Memory B cell (primary cell): ENCODE measurements around the gene TUBGCP3.

Experiments used
- ATAC-seq: fragments of 150-1000 bp; cut with Tn5 transposase; 2 replicates; pipeline ENCODE4 v1.10.0; 2021; ENCODE audit warnings: low read depth, mild to moderate bottlenecking, moderate library complexity
- DNase-seq, 2 donors: peaks; one replicate each; pipeline ENCODE4 v3.0.0; 2022; ENCODE audit warnings: low spot score in 2 of 2
- H3K27ac Mint-ChIP-seq: one replicate; pipeline ENCODE4 v1.8.0; 2022; ENCODE audit warnings: mild to moderate bottlenecking, moderate library complexity, mixed read lengths
- H3K27me3 Mint-ChIP-seq: one replicate; pipeline ENCODE4 v1.8.0; 2022; ENCODE audit warnings: mixed read lengths
- H3K36me3 Mint-ChIP-seq: one replicate; pipeline ENCODE4 v1.8.0; 2022; ENCODE audit warnings: mild to moderate bottlenecking, mixed read lengths
- H3K4me1 Mint-ChIP-seq: one replicate; pipeline ENCODE4 v1.8.0; 2022; ENCODE audit warnings: mixed read lengths
- H3K4me3 Mint-ChIP-seq: one replicate; pipeline ENCODE4 v1.8.0; 2022; ENCODE audit warnings: mild to moderate bottlenecking, moderate library complexity, mixed read lengths
- H3K9me3 Mint-ChIP-seq: one replicate; pipeline ENCODE4 v1.8.0; 2022; ENCODE audit warnings: mixed read lengths

Gene TUBGCP3

GRCh38 chr13:112575675-112576074 is 12.3 kb downstream of the TUBGCP3 start:
- Mint-ChIP-seq H3K36me3 (peaks cover 16% of the 10 kb centered on the region), H3K27ac (no peak overlapping the region), H3K4me1 (peaks cover 45% of the 10 kb centered on the region)

GRCh38 chr13:112574834-112575613 is 12.9 kb downstream of the TUBGCP3 start:
- Mint-ChIP-seq H3K27me3 (no peaks in the 10 kb centered on the region), H3K27ac (peak overlapping the region; percentile 11), H3K9me3 (no peaks in the 10 kb centered on the region), H3K36me3 (peaks cover 15% of the 10 kb centered on the region), H3K4me3 (no peak overlapping the region), H3K4me1 (peaks cover 45% of the 10 kb centered on the region)
- ATAC-seq (no peak), DNase-seq (no peak)

More at GRCh38 chr13:112575675-112576074, 12.3 kb downstream of the TUBGCP3 start:
- ATAC-seq (no peak), DNase-seq (no peak)
- H3K9me3 Mint-ChIP-seq, result no peaks in the 10 kb centered on the region
- no peaks in the 10 kb centered on the region for H3K27me3 Mint-ChIP-seq
- no peak overlapping the region for H3K4me3 Mint-ChIP-seq

- peak overlapping the region; percentile 22 for H3K27ac Mint-ChIP-seq
Measured at GRCh38 chr13:112574416-112574815, 13.5 kb downstream of the TUBGCP3 start.

GRCh38 chr13:112573710-112574109 is 14.2 kb downstream of the TUBGCP3 start:
- ATAC-seq (no peak), DNase-seq (no peak)
- Mint-ChIP-seq H3K36me3 (peaks cover 17% of the 10 kb centered on the region), H3K4me1 (peaks cover 48% of the 10 kb centered on the region), H3K9me3 (no peaks in the 10 kb centered on the region), H3K4me3 (no peak overlapping the region), H3K27me3 (no peaks in the 10 kb centered on the region), H3K27ac (peak overlapping the region; percentile 25)

More at GRCh38 chr13:112574416-112574815, 13.5 kb downstream of the TUBGCP3 start:
- ATAC-seq (no peak), DNase-seq (no peak)
- no peaks in the 10 kb centered on the region for H3K27me3 Mint-ChIP-seq
- H3K9me3 Mint-ChIP-seq, result no peaks in the 10 kb centered on the region
- H3K4me3 Mint-ChIP-seq, result no peak overlapping the region
- H3K36me3 Mint-ChIP-seq, result peaks cover 15% of the 10 kb centered on the region
- peaks cover 47% of the 10 kb centered on the region for H3K4me1 Mint-ChIP-seq

GRCh38 chr13:112572366-112572765 is 15.6 kb downstream of the TUBGCP3 start:
- peaks cover 48% of the 10 kb centered on the region for H3K4me1 Mint-ChIP-seq
- H3K27ac Mint-ChIP-seq, result peak overlapping the region; percentile 25
- H3K9me3 Mint-ChIP-seq, result no peaks in the 10 kb centered on the region
- DNase-seq (no peak), ATAC-seq (no peak)
- peaks cover 16% of the 10 kb centered on the region for H3K36me3 Mint-ChIP-seq
- no peak overlapping the region for H3K4me3 Mint-ChIP-seq
- no peaks in the 10 kb centered on the region for H3K27me3 Mint-ChIP-seq

- DNase-seq, result no peak
- Mint-ChIP-seq H3K27ac (no peak overlapping the region), H3K4me3 (no peak overlapping the region), H3K27me3 (no peaks in the 10 kb centered on the region), H3K4me1 (peaks cover 40% of the 10 kb centered on the region), H3K36me3 (peaks cover 21% of the 10 kb centered on the region), H3K9me3 (no peaks in the 10 kb centered on the region)
- ATAC-seq, result no peak
Measured at GRCh38 chr13:112569821-112570220, 18.1 kb downstream of the TUBGCP3 start.

- H3K4me3 Mint-ChIP-seq, result no peak overlapping the region
- no peaks in the 10 kb centered on the region for H3K27me3 Mint-ChIP-seq
- peaks cover 23% of the 10 kb centered on the region for H3K4me1 Mint-ChIP-seq
- DNase-seq, result no peak
- peaks cover 30% of the 10 kb centered on the region for H3K36me3 Mint-ChIP-seq
- no peak for ATAC-seq
- H3K9me3 Mint-ChIP-seq, result no peaks in the 10 kb centered on the region
- no peak overlapping the region for H3K27ac Mint-ChIP-seq
Measured at GRCh38 chr13:112567161-112567862, 20.6 kb downstream of the TUBGCP3 start.

- Mint-ChIP-seq H3K4me1 (peaks cover 18% of the 10 kb centered on the region), H3K36me3 (peaks cover 39% of the 10 kb centered on the region), H3K4me3 (no peak overlapping the region), H3K27ac (no peak overlapping the region), H3K27me3 (no peaks in the 10 kb centered on the region), H3K9me3 (no peaks in the 10 kb centered on the region)
- no peak for ATAC-seq
- DNase-seq, result no peak
Measured at GRCh38 chr13:112562786-112563383, 25.1 kb downstream of the TUBGCP3 start.

GRCh38 chr13:112562254-112562653 is 25.7 kb downstream of the TUBGCP3 start:
- ATAC-seq (no peak), DNase-seq (no peak)
- no peak overlapping the region for H3K4me3 Mint-ChIP-seq
- H3K36me3 Mint-ChIP-seq, result peaks cover 37% of the 10 kb centered on the region
- H3K27me3 Mint-ChIP-seq, result no peaks in the 10 kb centered on the region
- no peaks in the 10 kb centered on the region for H3K9me3 Mint-ChIP-seq
- peaks cover 14% of the 10 kb centered on the region for H3K4me1 Mint-ChIP-seq
- no peak overlapping the region for H3K27ac Mint-ChIP-seq

GRCh38 chr13:112561478-112561877 is 26.5 kb downstream of the TUBGCP3 start:
- H3K36me3 Mint-ChIP-seq, result peaks cover 38% of the 10 kb centered on the region
- no peak overlapping the region for H3K4me3 Mint-ChIP-seq

GRCh38 chr13:112558696-112559418 is 29.1 kb downstream of the TUBGCP3 start:
- Mint-ChIP-seq H3K4me3 (no peak overlapping the region), H3K9me3 (no peaks in the 10 kb centered on the region), H3K4me1 (peaks cover 13% of the 10 kb centered on the region), H3K36me3 (peaks cover 46% of the 10 kb centered on the region), H3K27me3 (no peaks in the 10 kb centered on the region), H3K27ac (no peak overlapping the region)
- DNase-seq (no peak), ATAC-seq (no peak)

More at GRCh38 chr13:112561478-112561877, 26.5 kb downstream of the TUBGCP3 start:
- ATAC-seq (no peak), DNase-seq (no peak)
- Mint-ChIP-seq H3K27me3 (no peaks in the 10 kb centered on the region), H3K27ac (peak overlapping the region; percentile 68), H3K4me1 (peaks cover 13% of the 10 kb centered on the region), H3K9me3 (no peaks in the 10 kb centered on the region)

GRCh38 chr13:112556600-112556999 is 31.4 kb downstream of the TUBGCP3 start:
- Mint-ChIP-seq H3K27ac (no peak overlapping the region), H3K4me1 (peaks cover 12% of the 10 kb centered on the region), H3K27me3 (no peaks in the 10 kb centered on the region), H3K36me3 (peaks cover 50% of the 10 kb centered on the region), H3K9me3 (no peaks in the 10 kb centered on the region), H3K4me3 (no peak overlapping the region)
- ATAC-seq (no peak), DNase-seq (no peak)

GRCh38 chr13:112554214-112554850 is 33.6 kb downstream of the TUBGCP3 start:
- no peaks in the 10 kb centered on the region for H3K9me3 Mint-ChIP-seq
- peak overlapping the region; percentile 14 for H3K27ac Mint-ChIP-seq
- H3K36me3 Mint-ChIP-seq, result peaks cover 53% of the 10 kb centered on the region
- ATAC-seq (no peak), DNase-seq (no peak)
- H3K27me3 Mint-ChIP-seq, result no peaks in the 10 kb centered on the region
- H3K4me3 Mint-ChIP-seq, result no peak overlapping the region
- peaks cover 4% of the 10 kb centered on the region for H3K4me1 Mint-ChIP-seq
